Measurements from ENCODE around the gene TTBK1.

Gene TTBK1

GRCh38 chr6:43258180-43258579 is 14.9 kb downstream of the TTBK1 start:
- no peak for DNase-seq (ENCODE audit: insufficient read length, low spot score)
- no peak for FAIRE-seq
- TF ChIP-seq TAF1 (IDR thresholded peaks at IDR 0.05; ENCODE audit: low read depth, low read length) = no peak
- no peak for TF ChIP-seq SPI1 (IDR thresholded peaks at IDR 0.05; ENCODE audit: low read depth, low read length)
- TF ChIP-seq POU2F2 (IDR thresholded peaks at IDR 0.05; ENCODE audit: low read depth, low read length) = no peak
- no peak for TF ChIP-seq POLR2AphosphoS5 (IDR thresholded peaks at IDR 0.05; ENCODE audit: low read depth, low read length)
- TF ChIP-seq POLR2A (IDR thresholded peaks at IDR 0.05; ENCODE audit: low read depth, low read length) = no peak
- no peak for TF ChIP-seq PAX5 (IDR thresholded peaks at IDR 0.05; ENCODE audit: insufficient read depth, low read length, severe bottlenecking)

GRCh38 chr6:43258807-43259686 is 15.8 kb downstream of the TTBK1 start:
- FAIRE-seq = no peak
- no peak for TF ChIP-seq POLR2A (IDR thresholded peaks at IDR 0.05; ENCODE audit: low read depth, low read length)
- TF ChIP-seq POU2F2 (IDR thresholded peaks at IDR 0.05; ENCODE audit: low read depth, low read length) = no peak
- no peak for TF ChIP-seq TAF1 (IDR thresholded peaks at IDR 0.05; ENCODE audit: low read depth, low read length)
- no peak for TF ChIP-seq POLR2AphosphoS5 (IDR thresholded peaks at IDR 0.05; ENCODE audit: low read depth, low read length)
- TF ChIP-seq PAX5 (IDR thresholded peaks at IDR 0.05; ENCODE audit: insufficient read depth, low read length, severe bottlenecking) = no peak
- no peak for TF ChIP-seq SPI1 (IDR thresholded peaks at IDR 0.05; ENCODE audit: low read depth, low read length)

GRCh38 chr6:43260791-43261190 is 17.5 kb downstream of the TTBK1 start:
- no peak for TF ChIP-seq SPI1 (IDR thresholded peaks at IDR 0.05; ENCODE audit: low read depth, low read length)
- DNase-seq (ENCODE audit: insufficient read length, low spot score) (no peak), FAIRE-seq (no peak)

More at GRCh38 chr6:43258807-43259686, 15.8 kb downstream of the TTBK1 start:
- no peak for DNase-seq (ENCODE audit: insufficient read length, low spot score)

GRCh38 chr6:43261198-43261597 is 17.9 kb downstream of the TTBK1 start:
- TF ChIP-seq POLR2AphosphoS5 (IDR thresholded peaks at IDR 0.05; ENCODE audit: low read depth, low read length) (no peak), PAX5 (IDR thresholded peaks at IDR 0.05; ENCODE audit: insufficient read depth, low read length, severe bottlenecking) (no peak), TAF1 (IDR thresholded peaks at IDR 0.05; ENCODE audit: low read depth, low read length) (no peak), SPI1 (IDR thresholded peaks at IDR 0.05; ENCODE audit: low read depth, low read length) (no peak), POLR2A (IDR thresholded peaks at IDR 0.05; ENCODE audit: low read depth, low read length) (no peak), POU2F2 (IDR thresholded peaks at IDR 0.05; ENCODE audit: low read depth, low read length) (no peak)
- DNase-seq (ENCODE audit: insufficient read length, low spot score) (no peak), FAIRE-seq (no peak)

- TF ChIP-seq POLR2A (IDR thresholded peaks at IDR 0.05; ENCODE audit: low read depth, low read length) (no peak), PAX5 (IDR thresholded peaks at IDR 0.05; ENCODE audit: insufficient read depth, low read length, severe bottlenecking) (no peak), TAF1 (IDR thresholded peaks at IDR 0.05; ENCODE audit: low read depth, low read length) (no peak), POU2F2 (IDR thresholded peaks at IDR 0.05; ENCODE audit: low read depth, low read length) (no peak), SPI1 (IDR thresholded peaks at IDR 0.05; ENCODE audit: low read depth, low read length) (no peak), POLR2AphosphoS5 (IDR thresholded peaks at IDR 0.05; ENCODE audit: low read depth, low read length) (no peak)
- no peak for FAIRE-seq
These were observed 18.9 kb downstream of the TTBK1 start for GRCh38 chr6:43262000-43262779.

GRCh38 chr6:43262780-43263313 is 19.6 kb downstream of the TTBK1 start:
- FAIRE-seq = no peak
- DNase-seq (ENCODE audit: insufficient read length, low spot score) = no peak
- TF ChIP-seq POLR2AphosphoS5 (IDR thresholded peaks at IDR 0.05; ENCODE audit: low read depth, low read length) = no peak
- TF ChIP-seq PAX5 (IDR thresholded peaks at IDR 0.05; ENCODE audit: insufficient read depth, low read length, severe bottlenecking) = no peak
- no peak for TF ChIP-seq POU2F2 (IDR thresholded peaks at IDR 0.05; ENCODE audit: low read depth, low read length)
- no peak for TF ChIP-seq SPI1 (IDR thresholded peaks at IDR 0.05; ENCODE audit: low read depth, low read length)
- no peak for TF ChIP-seq POLR2A (IDR thresholded peaks at IDR 0.05; ENCODE audit: low read depth, low read length)
- no peak for TF ChIP-seq TAF1 (IDR thresholded peaks at IDR 0.05; ENCODE audit: low read depth, low read length)

More at GRCh38 chr6:43262000-43262779, 18.9 kb downstream of the TTBK1 start:
- DNase-seq (ENCODE audit: insufficient read length, low spot score) = no peak

GRCh38 chr6:43263314-43264178 is 20.3 kb downstream of the TTBK1 start:
- TF ChIP-seq POLR2AphosphoS5 (IDR thresholded peaks at IDR 0.05; ENCODE audit: low read depth, low read length) = no peak
- no peak for TF ChIP-seq PAX5 (IDR thresholded peaks at IDR 0.05; ENCODE audit: insufficient read depth, low read length, severe bottlenecking)
- no peak for TF ChIP-seq POLR2A (IDR thresholded peaks at IDR 0.05; ENCODE audit: low read depth, low read length)
- no peak for TF ChIP-seq TAF1 (IDR thresholded peaks at IDR 0.05; ENCODE audit: low read depth, low read length)
- TF ChIP-seq SPI1 (IDR thresholded peaks at IDR 0.05; ENCODE audit: low read depth, low read length) = no peak
- no peak for TF ChIP-seq POU2F2 (IDR thresholded peaks at IDR 0.05; ENCODE audit: low read depth, low read length)
- FAIRE-seq = peak; percentile 98
- peak; percentile 93 for DNase-seq (ENCODE audit: insufficient read length, low spot score)

GRCh38 chr6:43264599-43265145 is 21.4 kb downstream of the TTBK1 start:
- TF ChIP-seq POLR2A (IDR thresholded peaks at IDR 0.05; ENCODE audit: low read depth, low read length) (no peak), SPI1 (IDR thresholded peaks at IDR 0.05; ENCODE audit: low read depth, low read length) (no peak), POU2F2 (IDR thresholded peaks at IDR 0.05; ENCODE audit: low read depth, low read length) (no peak), PAX5 (IDR thresholded peaks at IDR 0.05; ENCODE audit: insufficient read depth, low read length, severe bottlenecking) (no peak), POLR2AphosphoS5 (IDR thresholded peaks at IDR 0.05; ENCODE audit: low read depth, low read length) (no peak), TAF1 (IDR thresholded peaks at IDR 0.05; ENCODE audit: low read depth, low read length) (no peak)
- FAIRE-seq (no peak), DNase-seq (ENCODE audit: insufficient read length, low spot score) (no peak)
